MM.1S (cell line): Measurements from ENCODE around the gene TMTC4.
"Not testable (repeated sequence)": the region's sequence is repeated elsewhere in the genome, so short reads cannot be mapped to it uniquely, and the experiment has no call there.

ENCODE experiments used
- DNase-seq: peaks from one replicate; pipeline ENCODE4 v3.0.0-alpha.2; 2015
- H2AFZ ChIP-seq: fragments of 300-600 bp; sonication (generic); 2 replicates; pipeline ENCODE4 v1.6.0; 2016; ENCODE audit warnings: antibody characterized with exemption, low read length
- H3F3A ChIP-seq: fragments of 300-600 bp; sonication (generic); 2 replicates; pipeline ENCODE4 v1.6.1; 2016; ENCODE audit warnings: mild to moderate bottlenecking, antibody characterized with exemption, low read length, moderate library complexity, mixed read lengths; ENCODE audit not compliant: insufficient read depth
- H3K27ac ChIP-seq: fragments of 300-600 bp; sonication (generic); 2 replicates; pipeline ENCODE4 v1.5.1; 2016; ENCODE audit warnings: mild to moderate bottlenecking, low read length
- H3K27me3 ChIP-seq: fragments of 300-600 bp; sonication (generic); replicated peaks from 2 replicates; pipeline ENCODE4 v1.6.0; 2016; ENCODE audit warnings: low read length; ENCODE audit not compliant: insufficient read depth
- H3K36me3 ChIP-seq: fragments of 300-600 bp; sonication (generic); replicated peaks from 2 replicates; pipeline ENCODE4 v1.6.1; 2016; ENCODE audit warnings: mild to moderate bottlenecking, low read length, mixed read lengths; ENCODE audit not compliant: insufficient read depth
- H3K4me1 ChIP-seq: fragments of 300-600 bp; sonication (generic); 2 replicates; pipeline ENCODE4 v1.6.1; 2016; ENCODE audit warnings: low read length, mixed read lengths
- H3K4me2 ChIP-seq: fragments of 300-600 bp; sonication (generic); 2 replicates; pipeline ENCODE4 v1.6.0; 2016; ENCODE audit warnings: low read depth, low read length
- H3K4me3 ChIP-seq: fragments of 300-600 bp; sonication (generic); 2 replicates; pipeline ENCODE4 v1.5.1; 2016; ENCODE audit warnings: low read length, mixed read lengths
- H3K79me2 ChIP-seq: fragments of 300-600 bp; sonication (generic); 2 replicates; pipeline ENCODE4 v1.6.1; 2016; ENCODE audit warnings: mixed run types, low read length, mixed read lengths
- H3K9ac ChIP-seq: fragments of 300-600 bp; sonication (generic); 2 replicates; pipeline ENCODE4 v1.6.1; 2016; ENCODE audit warnings: low read length, mixed read lengths
- H3K9me2 ChIP-seq: fragments of 300-600 bp; sonication (generic); replicated peaks from 2 replicates; pipeline ENCODE4 v1.6.1; 2016; ENCODE audit warnings: mild to moderate bottlenecking, low read length, mixed read lengths; ENCODE audit not compliant: insufficient read depth
- H3K9me3 ChIP-seq: fragments of 300-600 bp; sonication (generic); replicated peaks from 2 replicates; pipeline ENCODE4 v1.6.1; 2016; ENCODE audit warnings: mild to moderate bottlenecking, low read length, mixed read lengths; ENCODE audit not compliant: insufficient read depth
- H4K20me1 ChIP-seq: fragments of 300-600 bp; sonication (generic); 2 replicates; pipeline ENCODE4 v1.6.1; 2016; ENCODE audit warnings: mild to moderate bottlenecking, low read length, moderate library complexity, mixed read lengths; ENCODE audit not compliant: insufficient read depth
- EZH2 ChIP-seq: fragments of 300-600 bp; sonication (generic); optimal IDR thresholded peaks from 2 replicates; pipeline ENCODE3; 2017; ENCODE audit warnings: low read depth, mild to moderate bottlenecking, antibody characterized with exemption, low read length, mixed read lengths
- EZH2phosphoT487 ChIP-seq: fragments of 300-600 bp; sonication (generic); IDR thresholded peaks from 2 replicates; pipeline ENCODE4 v1.6.1; 2018; ENCODE audit warnings: antibody characterized with exemption, low read length
- TF ChIP-seq, protein P1 (sequence below): fragments of 300-600 bp; sonication (generic); IDR thresholded peaks from 2 replicates; pipeline ENCODE4 v1.5.1; 2016; ENCODE audit warnings: antibody characterized with exemption, low read length, mixed read lengths

TMTC4 gene

DNA sequence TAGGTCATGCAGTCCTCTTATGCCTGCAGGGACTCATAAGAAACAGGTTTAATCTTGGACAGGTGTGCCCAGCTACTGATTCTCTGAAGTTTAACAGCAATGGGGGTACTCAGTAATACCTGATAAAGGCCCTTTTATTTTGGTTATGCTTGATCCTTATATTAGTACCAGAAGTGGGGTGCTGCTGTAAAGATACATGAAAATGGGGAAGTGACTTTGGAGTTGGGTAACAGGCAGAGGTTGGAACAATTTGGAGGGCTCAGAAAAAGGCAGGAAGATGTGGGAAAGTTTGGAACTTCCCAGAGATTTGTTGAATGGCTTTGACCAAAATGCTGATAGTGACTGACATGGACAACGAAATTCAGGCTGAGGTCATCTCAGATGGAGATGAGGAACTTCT lies 14.6 kb upstream of the TMTC4 start:
- Histone ChIP-seq H2AFZ (no peak overlapping the region), H3F3A (no peaks in the 10 kb centered on the region), H3K4me2 (no peak overlapping the region), H3K4me3 (no peak overlapping the region), H4K20me1 (no peaks in the 10 kb centered on the region), H3K36me3 (no peaks in the 10 kb centered on the region), H3K9ac (no peak overlapping the region), H3K9me2 (no peaks in the 10 kb centered on the region), H3K79me2 (no peaks in the 10 kb centered on the region), H3K9me3 (no peaks in the 10 kb centered on the region), H3K27me3 (no peaks in the 10 kb centered on the region), H3K27ac (no peak overlapping the region), H3K4me1 (no peaks in the 10 kb centered on the region)
- TF ChIP-seq, protein P1, sequence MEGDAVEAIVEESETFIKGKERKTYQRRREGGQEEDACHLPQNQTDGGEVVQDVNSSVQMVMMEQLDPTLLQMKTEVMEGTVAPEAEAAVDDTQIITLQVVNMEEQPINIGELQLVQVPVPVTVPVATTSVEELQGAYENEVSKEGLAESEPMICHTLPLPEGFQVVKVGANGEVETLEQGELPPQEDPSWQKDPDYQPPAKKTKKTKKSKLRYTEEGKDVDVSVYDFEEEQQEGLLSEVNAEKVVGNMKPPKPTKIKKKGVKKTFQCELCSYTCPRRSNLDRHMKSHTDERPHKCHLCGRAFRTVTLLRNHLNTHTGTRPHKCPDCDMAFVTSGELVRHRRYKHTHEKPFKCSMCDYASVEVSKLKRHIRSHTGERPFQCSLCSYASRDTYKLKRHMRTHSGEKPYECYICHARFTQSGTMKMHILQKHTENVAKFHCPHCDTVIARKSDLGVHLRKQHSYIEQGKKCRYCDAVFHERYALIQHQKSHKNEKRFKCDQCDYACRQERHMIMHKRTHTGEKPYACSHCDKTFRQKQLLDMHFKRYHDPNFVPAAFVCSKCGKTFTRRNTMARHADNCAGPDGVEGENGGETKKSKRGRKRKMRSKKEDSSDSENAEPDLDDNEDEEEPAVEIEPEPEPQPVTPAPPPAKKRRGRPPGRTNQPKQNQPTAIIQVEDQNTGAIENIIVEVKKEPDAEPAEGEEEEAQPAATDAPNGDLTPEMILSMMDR, result no peak
- TF ChIP-seq EZH2phosphoT487 (no peak), EZH2 (no peak)
- no peak for DNase-seq

DNA sequence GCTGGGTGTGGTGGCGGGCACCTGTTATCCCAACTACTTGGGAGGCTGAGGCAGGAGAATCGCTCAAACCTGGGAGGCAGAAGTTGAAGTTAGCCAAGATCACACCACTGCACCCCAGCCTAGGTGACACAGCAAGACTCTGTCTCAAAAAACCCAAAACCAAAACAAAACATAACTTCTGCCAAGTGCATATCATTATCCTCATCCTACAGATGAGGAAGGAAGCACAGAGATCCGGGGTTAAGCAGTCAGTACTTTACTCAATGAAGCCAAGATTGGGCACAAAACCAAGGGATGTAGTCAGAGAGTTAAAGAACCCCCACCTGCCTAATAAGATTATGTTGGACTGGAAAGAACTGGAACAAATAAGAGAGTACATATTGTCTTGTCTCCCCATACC lies 5.5 kb upstream of the TMTC4 start:
- H3K36me3 ChIP-seq, result no peaks in the 10 kb centered on the region
- H3K27me3 ChIP-seq, result no peaks in the 10 kb centered on the region
- no peaks in the 10 kb centered on the region for H4K20me1 ChIP-seq
- no peak overlapping the region for H3K4me2 ChIP-seq
- H2AFZ ChIP-seq, result no peak overlapping the region
- DNase-seq, result no peak
- H3K9me2 ChIP-seq, result no peaks in the 10 kb centered on the region
- no peaks in the 10 kb centered on the region for H3K4me1 ChIP-seq
- TF ChIP-seq EZH2, result no peak
- H3K9ac ChIP-seq, result no peak overlapping the region
- no peaks in the 10 kb centered on the region for H3F3A ChIP-seq
- H3K27ac ChIP-seq, result no peak overlapping the region
- H3K9me3 ChIP-seq, result no peaks in the 10 kb centered on the region
- H3K4me3 ChIP-seq, result no peak overlapping the region
- no peaks in the 10 kb centered on the region for H3K79me2 ChIP-seq

DNA sequence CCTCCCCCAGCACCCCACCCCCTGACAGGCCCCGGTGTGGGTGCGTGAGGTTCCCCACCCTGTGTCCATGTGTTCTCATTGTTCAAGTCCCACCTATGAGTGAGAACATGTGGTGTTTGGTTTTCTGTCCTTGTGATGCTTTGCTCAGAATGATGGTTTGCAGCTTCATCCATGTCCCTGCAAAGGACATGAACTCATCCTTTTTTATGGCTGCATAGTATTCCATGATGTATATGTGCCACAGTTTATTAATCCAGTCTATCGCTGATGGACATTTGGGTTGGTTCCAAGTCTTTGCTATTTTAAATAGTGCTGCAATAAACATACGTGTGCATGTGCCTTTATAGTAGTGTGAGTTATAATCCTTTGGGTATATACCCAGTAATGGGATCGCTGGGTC lies 2.5 kb upstream of the TMTC4 start:
- H3K36me3 ChIP-seq, H3K9me2 ChIP-seq, H4K20me1 ChIP-seq, H3K27ac ChIP-seq, DNase-seq, H3K9ac ChIP-seq, H3K79me2 ChIP-seq, H3K4me1 ChIP-seq, H2AFZ ChIP-seq, H3K9me3 ChIP-seq, H3K4me2 ChIP-seq, H3K4me3 ChIP-seq, H3F3A ChIP-seq, H3K27me3 ChIP-seq: not testable (repeated sequence)

DNA sequence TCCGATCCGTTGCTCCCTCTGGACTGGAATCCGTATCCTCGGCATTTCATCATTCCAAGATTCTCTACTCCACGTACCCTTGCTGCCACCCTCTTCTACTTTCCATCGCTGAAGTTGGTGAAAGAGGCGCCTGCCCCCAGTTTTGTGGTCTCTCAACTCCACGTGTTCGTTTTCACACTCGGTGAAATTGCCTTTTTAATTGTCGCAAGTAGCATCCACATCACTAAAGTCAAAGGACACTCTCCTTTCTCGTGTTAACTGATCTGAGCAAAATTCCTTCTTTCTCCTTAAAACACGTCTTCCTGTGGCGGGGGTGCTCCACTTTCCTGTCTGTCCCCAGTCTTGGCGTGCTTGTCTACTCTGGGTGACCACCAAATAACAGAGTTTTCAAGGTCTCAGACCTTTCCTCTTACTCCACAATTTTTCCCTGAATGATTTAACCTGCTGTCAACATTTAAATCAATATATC lies 1.1 kb upstream of the TMTC4 start:
- Histone ChIP-seq H3K4me2 (peak overlapping the region; percentile 84; the same call in 1 of the 2 replicates), H4K20me1 (no peaks in the 10 kb centered on the region), H3K9me3 (no peaks in the 10 kb centered on the region), H3K4me3 (peak overlapping the region; percentile 89), H3K27me3 (no peaks in the 10 kb centered on the region), H3K27ac (no peak overlapping the region), H3K9ac (peak overlapping the region; percentile 63; the same call in 1 of the 2 replicates), H3K79me2 (0 out of 2 replicates have a peak, but pooled peaks cover 5% of the 10 kb centered on the region), H3K4me1 (0 out of 2 replicates have a peak, but pooled peaks cover 4% of the 10 kb centered on the region), H3K36me3 (no peaks in the 10 kb centered on the region), H3F3A (0 out of 2 replicates have a peak, but pooled peaks cover 3% of the 10 kb centered on the region), H2AFZ (peak overlapping the region; percentile 93), H3K9me2 (no peaks in the 10 kb centered on the region)
- no peak for DNase-seq
- TF ChIP-seq EZH2 (no peak), EZH2phosphoT487 (no peak)
- TF ChIP-seq, protein P1, result no peak
